ENCODE measurements around the gene CFD.

DNA sequence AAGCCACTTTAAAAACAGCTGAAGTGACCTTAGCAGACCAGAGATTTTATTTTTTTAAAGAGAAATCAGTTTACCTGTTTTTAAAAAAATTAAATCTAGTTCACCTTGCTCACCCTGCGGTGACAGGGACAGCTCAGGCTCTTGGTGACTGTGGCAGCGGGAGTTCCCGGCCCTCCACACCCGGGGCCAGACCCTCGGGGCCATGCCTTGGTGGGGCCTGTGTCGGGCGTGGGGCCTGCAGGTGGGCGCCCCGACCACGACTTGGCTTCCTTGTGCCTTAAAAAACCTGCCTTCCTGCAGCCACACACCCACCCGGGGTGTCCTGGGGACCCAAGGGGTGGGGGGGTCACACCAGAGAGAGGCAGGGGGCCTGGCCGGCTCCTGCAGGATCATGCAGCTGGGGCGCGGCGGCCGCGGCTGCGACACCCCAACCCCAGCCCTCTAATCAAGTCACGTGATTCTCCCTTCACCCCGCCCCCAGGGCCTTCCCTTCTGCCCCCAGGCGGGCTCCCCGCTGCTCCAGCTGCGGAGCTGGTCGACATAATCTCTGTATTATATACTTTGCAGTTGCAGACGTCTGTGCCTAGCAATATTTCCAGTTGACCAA is 48.5 kb upstream of the CFD start:
- TF ChIP-seq, protein P1, sequence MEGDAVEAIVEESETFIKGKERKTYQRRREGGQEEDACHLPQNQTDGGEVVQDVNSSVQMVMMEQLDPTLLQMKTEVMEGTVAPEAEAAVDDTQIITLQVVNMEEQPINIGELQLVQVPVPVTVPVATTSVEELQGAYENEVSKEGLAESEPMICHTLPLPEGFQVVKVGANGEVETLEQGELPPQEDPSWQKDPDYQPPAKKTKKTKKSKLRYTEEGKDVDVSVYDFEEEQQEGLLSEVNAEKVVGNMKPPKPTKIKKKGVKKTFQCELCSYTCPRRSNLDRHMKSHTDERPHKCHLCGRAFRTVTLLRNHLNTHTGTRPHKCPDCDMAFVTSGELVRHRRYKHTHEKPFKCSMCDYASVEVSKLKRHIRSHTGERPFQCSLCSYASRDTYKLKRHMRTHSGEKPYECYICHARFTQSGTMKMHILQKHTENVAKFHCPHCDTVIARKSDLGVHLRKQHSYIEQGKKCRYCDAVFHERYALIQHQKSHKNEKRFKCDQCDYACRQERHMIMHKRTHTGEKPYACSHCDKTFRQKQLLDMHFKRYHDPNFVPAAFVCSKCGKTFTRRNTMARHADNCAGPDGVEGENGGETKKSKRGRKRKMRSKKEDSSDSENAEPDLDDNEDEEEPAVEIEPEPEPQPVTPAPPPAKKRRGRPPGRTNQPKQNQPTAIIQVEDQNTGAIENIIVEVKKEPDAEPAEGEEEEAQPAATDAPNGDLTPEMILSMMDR (IDR thresholded peaks at IDR 0.05), result no peak
- no peak for TF ChIP-seq POLR2A (IDR thresholded peaks at IDR 0.05)

Data from ovary (tissue), 3 donors.